GM23248 (cell line): ENCODE results near the gene KIF26A. TPM values are rescaled to one million over a fixed set of nuclear protein-coding genes. Genes with fewer than 3 reads are reported as not detected.
"Not testable (repeated sequence)": the region's sequence is repeated elsewhere in the genome, so short reads cannot be mapped to it uniquely, and the experiment has no call there.

ENCODE experiments used
- DNase-seq: peaks from one replicate; pipeline ENCODE4 v3.0.0-alpha.2; 2015
- H2AFZ ChIP-seq: fragments of 200-600 bp; sonication (generic); 2 replicates; pipeline ENCODE4 v1.6.1; 2016; ENCODE audit warnings: antibody characterized with exemption
- H3F3A ChIP-seq: fragments of 200-600 bp; sonication (generic); 2 replicates; pipeline ENCODE4 v1.6.1; 2016; ENCODE audit warnings: mild to moderate bottlenecking, antibody characterized with exemption, mixed run types; ENCODE audit not compliant: insufficient read depth
- H3K27ac ChIP-seq: fragments of 200-600 bp; sonication (generic); 2 replicates; pipeline ENCODE4 v1.5.1; 2016; ENCODE audit warnings: mild to moderate bottlenecking
- H3K27me3 ChIP-seq: fragments of 200-600 bp; sonication (generic); replicated peaks from 2 replicates; pipeline ENCODE4 v1.6.1; 2016; ENCODE audit warnings: mild to moderate bottlenecking; ENCODE audit not compliant: insufficient read depth
- H3K36me3 ChIP-seq: fragments of 200-600 bp; sonication (generic); 2 replicates; pipeline ENCODE4 v1.6.1; 2016; ENCODE audit warnings: low read depth, mild to moderate bottlenecking
- H3K4me1 ChIP-seq: fragments of 200-600 bp; sonication (generic); 2 replicates; pipeline ENCODE4 v1.6.1; 2016; ENCODE audit warnings: mild to moderate bottlenecking; ENCODE audit not compliant: insufficient read depth
- H3K4me2 ChIP-seq: fragments of 200-600 bp; sonication (generic); one replicate; pipeline ENCODE4 v1.6.1; 2016; ENCODE audit warnings: mild to moderate bottlenecking; ENCODE audit not compliant: unreplicated experiment
- H3K4me3 ChIP-seq: fragments of 200-600 bp; sonication (generic); 2 replicates; pipeline ENCODE4 v1.5.1; 2016; ENCODE audit warnings: mild to moderate bottlenecking
- H3K79me2 ChIP-seq: fragments of 200-600 bp; sonication (generic); 2 replicates; pipeline ENCODE4 v1.6.1; 2016; ENCODE audit warnings: mild to moderate bottlenecking; ENCODE audit not compliant: insufficient read depth
- H3K9ac ChIP-seq: fragments of 200-600 bp; sonication (generic); 2 replicates; pipeline ENCODE4 v1.6.1; 2016; ENCODE audit warnings: mild to moderate bottlenecking
- H3K9me2 ChIP-seq: fragments of 200-600 bp; sonication (generic); 2 replicates; pipeline ENCODE4 v1.6.1; 2016; ENCODE audit warnings: mixed run types, mild to moderate bottlenecking, moderate library complexity; ENCODE audit not compliant: insufficient read depth
- H3K9me3 ChIP-seq: fragments of 200-600 bp; sonication (generic); one replicate; pipeline ENCODE4 v1.6.1; 2017; ENCODE audit warnings: low read depth
- H4K20me1 ChIP-seq: fragments of 200-600 bp; sonication (generic); 2 replicates; pipeline ENCODE4 v1.6.0; 2016; ENCODE audit not compliant: insufficient read depth
- EZH2 ChIP-seq: fragments of 200-600 bp; sonication (generic); IDR thresholded peaks from 2 replicates; pipeline ENCODE4 v1.6.1; 2018; ENCODE audit warnings: antibody characterized with exemption, mild to moderate bottlenecking; ENCODE audit not compliant: insufficient read depth, poor library complexity, severe bottlenecking
- EZH2phosphoT487 ChIP-seq: fragments of 200-600 bp; sonication (generic); IDR thresholded peaks from 2 replicates; pipeline ENCODE4 v1.6.1; 2018; ENCODE audit warnings: antibody characterized with exemption, moderate library complexity, mild to moderate bottlenecking, low read depth; ENCODE audit not compliant: insufficient read depth
- WGBS, 2 experiments: methylation state at CpG; one replicate each; pipeline ENCODE4 v1.1.6; 2015 to 2017; ENCODE audit warnings: low lambda C conversion rate in 2 of 2, low coverage in 1 of 2; ENCODE audit errors: missing lambda C conversion rate in 2 of 2; 5-methylcytosine and 5-hydroxymethylcytosine counted together
- in situ Hi-C: fragments of 300-500 bp; cut with MboI; formaldehyde crosslinking; loops from 2 replicates; pipeline ENCODE4 v1.15.0; 2020
- polyA plus RNA-seq: library from polyadenylated mRNA; unstranded; fragments of >200 nt; fragmentation: Nextera tagmentation; extraction: Ambion mirVana; gene quantifications from 2 replicates; pipeline ENCODE4 v1.2.1, GENCODE V29; 2016
- total RNA-seq: library from RNA; depleted of rRNA; stranded (reverse); fragments of >200 nt; shearing (Covaris generic); gene quantifications from 2 replicates; pipeline ENCODE4 v1.2.3, GENCODE V29; 2014

The KIF26A gene
- total and polyA plus RNA-seq, 2 experiments from 2014 or later, result not detected

DNA sequence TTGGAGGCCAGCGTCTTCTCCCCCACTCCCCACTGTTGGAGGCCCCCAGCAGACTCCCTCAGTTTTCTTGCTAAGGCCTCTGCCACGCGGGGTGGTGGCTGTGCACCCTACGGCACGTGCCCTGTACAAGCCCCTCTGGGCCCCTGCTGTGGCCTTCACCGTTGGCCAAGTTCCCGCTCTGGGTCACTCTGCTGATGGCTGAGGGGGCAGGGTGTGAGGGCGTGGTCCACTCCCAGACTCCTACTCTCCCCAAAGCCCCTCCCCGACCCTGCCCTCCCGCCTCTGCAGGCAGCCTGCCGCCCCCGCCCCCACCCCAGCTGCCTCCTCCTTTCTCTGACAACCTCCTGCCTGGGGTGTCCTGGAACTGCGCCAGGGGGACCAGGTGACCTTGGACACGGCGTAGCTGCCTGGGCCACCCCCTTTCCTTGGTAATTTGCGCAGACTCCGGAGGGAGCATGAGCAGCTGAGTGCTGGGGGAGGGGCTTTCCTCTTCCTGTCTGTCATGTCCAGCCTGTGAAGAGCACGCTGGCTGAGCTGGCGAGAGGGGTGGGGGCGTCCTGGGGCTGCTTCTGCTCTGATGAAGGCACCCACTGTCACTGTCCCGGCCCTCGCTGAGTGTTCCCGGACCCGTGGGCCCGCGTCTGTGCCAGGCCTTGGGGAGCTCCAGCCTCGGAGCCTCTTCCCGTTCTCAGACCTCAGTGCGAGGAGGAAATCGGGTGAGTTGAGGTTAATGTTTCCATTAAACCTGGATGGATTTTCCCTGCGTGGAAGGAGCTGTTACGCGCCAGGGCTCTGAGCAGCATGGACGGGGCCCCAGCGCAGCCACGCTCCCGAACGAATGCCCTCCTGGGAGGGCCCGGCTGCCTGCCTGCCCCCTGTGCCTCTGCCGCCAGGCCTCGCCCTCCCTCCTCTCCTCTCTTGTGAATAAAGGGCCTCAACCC is 85.0 kb downstream of the KIF26A start:
- no peak overlapping the region for H3K27ac ChIP-seq
- TF ChIP-seq EZH2 (no peak), EZH2phosphoT487 (no peak)
- no peaks in the 10 kb centered on the region for H3K9me3 ChIP-seq
- no peak overlapping the region for H3K9ac ChIP-seq
- no peaks in the 10 kb centered on the region for H3F3A ChIP-seq
- H3K27me3 ChIP-seq, result no peaks in the 10 kb centered on the region
- H3K4me1 ChIP-seq, result no peaks in the 10 kb centered on the region
- in situ Hi-C loops, result no loop called here
- H3K9me2 ChIP-seq, result no peaks in the 10 kb centered on the region
- H4K20me1 ChIP-seq, result no peaks in the 10 kb centered on the region
- H3K79me2 ChIP-seq, result no peaks in the 10 kb centered on the region
- WGBS, 2 experiments, result 16 to 17% methylated on average over 37 to 41 of the region's 41 CpGs
- no peaks in the 10 kb centered on the region for H3K36me3 ChIP-seq
- DNase-seq, result no peak
- H2AFZ ChIP-seq, result no peak overlapping the region
- H3K4me2 ChIP-seq, result no peak overlapping the region
- H3K4me3 ChIP-seq, result no peak overlapping the region

DNA sequence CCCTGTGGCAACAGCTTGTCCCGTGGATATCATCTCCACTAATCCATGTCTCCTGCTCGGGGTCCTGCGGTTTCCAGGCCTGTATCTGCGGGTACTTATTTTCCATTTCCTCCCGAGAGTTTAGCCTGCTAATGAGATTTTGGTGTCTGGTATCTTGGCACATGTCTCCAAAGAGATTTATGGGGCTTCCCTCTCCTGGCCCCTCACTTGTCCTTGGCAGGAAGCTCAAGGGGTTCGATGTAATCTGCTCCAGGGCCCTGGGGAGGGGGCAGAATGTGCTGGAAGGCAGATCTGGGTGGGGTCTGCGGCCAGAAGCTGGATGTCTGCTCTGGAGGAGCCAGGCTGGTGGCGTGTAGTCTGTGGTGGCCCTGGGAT is 85.7 kb downstream of the KIF26A start:
- in situ Hi-C loops, result no loop called here
- TF ChIP-seq EZH2phosphoT487, result no peak
- no peak for TF ChIP-seq EZH2
- Histone ChIP-seq H3K79me2 (no peaks in the 10 kb centered on the region), H3K36me3 (no peaks in the 10 kb centered on the region), H3K27ac (no peak overlapping the region), H3K4me1 (no peaks in the 10 kb centered on the region), H4K20me1 (no peaks in the 10 kb centered on the region), H3K9me3 (no peaks in the 10 kb centered on the region), H3K4me2 (no peak overlapping the region), H3K27me3 (no peaks in the 10 kb centered on the region), H3K9ac (no peak overlapping the region), H3K4me3 (no peak overlapping the region), H2AFZ (no peak overlapping the region), H3F3A (no peaks in the 10 kb centered on the region), H3K9me2 (no peaks in the 10 kb centered on the region)
- 20 to 21% methylated on average over 8 of the region's 8 CpGs for WGBS, 2 experiments
- no peak for DNase-seq

DNA sequence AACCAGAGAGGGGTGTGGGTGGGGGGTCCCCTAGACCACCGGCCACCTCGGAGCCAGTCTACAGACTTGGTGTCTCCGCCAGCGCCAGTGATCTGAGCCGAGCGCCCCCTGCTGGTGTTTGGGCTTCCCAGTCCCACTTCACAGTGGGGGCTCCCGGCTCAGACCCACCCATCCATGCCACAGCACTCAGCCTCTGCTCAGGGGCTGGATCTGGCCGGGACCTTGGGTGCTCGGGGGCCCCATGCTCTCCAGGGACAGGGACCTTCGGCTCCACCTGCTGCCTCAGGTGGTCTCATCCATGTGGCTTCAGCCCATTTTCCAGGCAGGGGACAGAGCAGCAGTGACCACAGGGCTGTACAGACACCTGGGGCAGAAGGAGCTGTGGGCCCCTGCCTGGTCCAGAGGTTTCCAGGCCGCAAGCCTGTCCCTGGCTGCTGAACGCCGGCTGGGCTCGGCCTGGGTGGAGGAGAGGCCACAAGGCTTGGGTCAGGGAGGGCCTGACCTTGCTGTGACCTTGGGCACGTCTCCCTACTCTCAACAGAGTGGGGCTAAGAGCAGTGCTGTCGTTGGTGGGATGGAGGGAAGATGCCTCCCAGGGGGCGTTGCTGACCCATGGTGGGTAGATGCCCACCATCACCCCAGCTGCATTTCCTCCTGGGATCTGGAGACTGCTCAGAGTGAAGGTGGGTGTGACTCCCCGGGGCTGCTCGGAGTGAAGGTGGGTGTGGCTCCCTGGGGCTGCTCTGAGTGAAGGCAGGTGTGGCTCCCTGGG is 86.3 kb downstream of the KIF26A start:
- H3K36me3 ChIP-seq, result no peaks in the 10 kb centered on the region
- no peak overlapping the region for H2AFZ ChIP-seq
- H3K79me2 ChIP-seq, result no peaks in the 10 kb centered on the region
- H3K27me3 ChIP-seq, result no peaks in the 10 kb centered on the region
- WGBS, 2 experiments, result 29 to 31% methylated on average over 19 of the region's 19 CpGs
- no peak overlapping the region for H3K9ac ChIP-seq
- no peaks in the 10 kb centered on the region for H3K9me2 ChIP-seq
- H3K4me2 ChIP-seq, result no peak overlapping the region
- no peaks in the 10 kb centered on the region for H3K4me1 ChIP-seq
- no peak for TF ChIP-seq EZH2
- no peak for TF ChIP-seq EZH2phosphoT487
- in situ Hi-C loops, result no loop called here
- DNase-seq, result no peak
- no peaks in the 10 kb centered on the region for H3F3A ChIP-seq
- no peaks in the 10 kb centered on the region for H4K20me1 ChIP-seq
- no peak overlapping the region for H3K4me3 ChIP-seq
- H3K9me3 ChIP-seq, result no peaks in the 10 kb centered on the region
- H3K27ac ChIP-seq, result no peak overlapping the region

DNA sequence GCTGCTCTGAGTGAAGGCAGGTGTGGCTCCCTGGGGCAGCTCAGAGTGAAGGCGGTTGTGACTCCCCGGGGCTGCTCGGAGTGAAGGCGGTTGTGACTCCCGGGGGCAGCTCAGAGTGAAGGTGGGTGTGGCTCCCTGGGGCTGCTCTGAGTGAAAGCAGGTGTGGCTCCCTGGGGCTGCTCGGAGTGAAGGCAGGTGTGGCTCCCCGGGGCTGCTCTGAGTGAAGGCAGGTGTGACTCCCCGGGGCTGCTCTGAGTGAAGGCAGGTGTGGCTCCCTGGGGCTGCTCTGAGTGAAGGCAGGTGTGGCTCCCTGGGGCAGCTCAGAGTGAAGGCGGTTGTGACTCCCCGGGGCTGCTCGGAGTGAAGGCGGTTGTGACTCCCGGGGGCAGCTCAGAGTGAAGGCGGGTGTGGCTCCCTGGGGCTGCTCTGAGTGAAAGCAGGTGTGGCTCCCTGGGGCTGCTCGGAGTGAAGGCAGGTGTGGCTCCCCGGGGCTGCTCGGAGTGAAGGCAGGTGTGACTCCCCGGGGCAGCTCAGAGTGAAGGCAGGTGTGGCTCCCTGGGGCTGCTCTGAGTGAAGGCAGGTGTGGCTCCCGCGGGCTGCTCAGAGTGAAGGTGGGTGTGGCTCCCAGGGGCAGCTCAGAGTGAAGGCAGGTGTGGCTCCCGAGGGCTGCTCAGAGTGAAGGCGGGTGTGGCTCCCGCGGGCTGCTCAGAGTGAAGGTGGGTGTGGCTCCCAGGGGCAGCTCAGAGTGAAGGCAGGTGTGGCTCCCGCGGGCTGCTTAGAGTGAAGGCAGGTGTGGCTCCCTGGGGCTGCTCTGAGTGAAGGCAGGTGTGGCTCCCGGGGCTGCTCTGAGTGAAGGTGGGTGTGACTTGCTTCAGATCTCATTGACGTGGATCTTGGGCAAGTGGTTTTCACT is 87.1 kb downstream of the KIF26A start:
- H3K79me2 ChIP-seq, H3K4me3 ChIP-seq, in situ Hi-C loops, H3K9ac ChIP-seq, H4K20me1 ChIP-seq, H3K36me3 ChIP-seq, H3K9me2 ChIP-seq, H2AFZ ChIP-seq, DNase-seq, H3K4me1 ChIP-seq, H3K9me3 ChIP-seq, H3K4me2 ChIP-seq, H3F3A ChIP-seq, H3K27ac ChIP-seq, H3K27me3 ChIP-seq: not testable (repeated sequence)
- 29 to 31% methylated on average over 9 to 23 of the region's 28 CpGs for WGBS, 2 experiments
